H1 (cell line): ENCODE measurements around the gene CLDN8. TPM values are rescaled to one million over a fixed set of nuclear protein-coding genes. Genes with fewer than 3 reads are reported as not detected.

Source experiments
- CTCF ChIA-PET: fragments of 300-600 bp; sonication (Branson Sonifier 250); formaldehyde crosslinking; loops from one replicate; lab custom pipeline; 2021; ENCODE audit not compliant: partially characterized antibody; lab: Charles Lee
- POLR2A ChIA-PET: fragments of 300-600 bp; sonication (Branson Sonifier 250); formaldehyde crosslinking; loops from one replicate; lab custom pipeline; 2021; ENCODE audit warnings: inconsistent platforms; ENCODE audit not compliant: partially characterized antibody; lab: Charles Lee
- DNase-seq, 2 experiments: peaks; one replicate each; pipeline versions ENCODE4 v3.0.0 to v3.0.0-alpha.2; 2010 to 2022; ENCODE audit warnings: low spot score in 2 of 2, low read depth in 1 of 2, mixed read lengths in 1 of 2
- FAIRE-seq: peaks from 2 replicates; lab custom pipeline; 2011; peaks lifted over from hg19 to GRCh38; lab: Jason Lieb, UNC
- H2AFZ ChIP-seq: 2 replicates; pipeline ENCODE4 v1.8.1; 2012; ENCODE audit warnings: low read length, inconsistent platforms
- H2AK5ac ChIP-seq: 2 replicates; pipeline ENCODE4 v1.6.1; 2013; ENCODE audit warnings: low read depth, low read length
- H2BK120ac ChIP-seq: replicated peaks from 2 replicates; pipeline ENCODE3; 2013; ENCODE audit warnings: low read depth, low read length, inconsistent platforms
- H2BK12ac ChIP-seq: 2 replicates; pipeline ENCODE4 v1.6.1; 2013; ENCODE audit warnings: low read depth, low read length
- H2BK15ac ChIP-seq: 2 replicates; pipeline ENCODE4 v1.6.1; 2013; ENCODE audit warnings: low read length
- H2BK20ac ChIP-seq: 2 replicates; pipeline ENCODE4 v1.6.1; 2013; ENCODE audit warnings: low read length
- H2BK5ac ChIP-seq: 2 replicates; pipeline ENCODE4 v1.6.1; 2013; ENCODE audit warnings: low read depth, low read length
- H3K14ac ChIP-seq: 2 replicates; pipeline ENCODE4 v1.6.1; 2013; ENCODE audit warnings: inconsistent platforms; ENCODE audit not compliant: insufficient read length
- H3K18ac ChIP-seq: 2 replicates; pipeline ENCODE4 v1.6.1; 2013; ENCODE audit warnings: low read length; ENCODE audit errors: extremely low read depth
- H3K23ac ChIP-seq: 2 replicates; pipeline ENCODE4 v1.6.1; 2013; ENCODE audit warnings: inconsistent platforms; ENCODE audit not compliant: insufficient read length
- H3K23me2 ChIP-seq: 2 replicates; pipeline ENCODE4 v1.6.1; 2013; ENCODE audit warnings: low read depth, low read length
- H3K27ac ChIP-seq: 2 replicates; pipeline ENCODE4 v1.6.1; 2011; ENCODE audit warnings: low read depth, low read length, inconsistent platforms
- H3K27me3 ChIP-seq, 4 experiments: replicated peaks in 1 of 4; 1 replicate in 1 of 4; 2 replicates in 3 of 4; pipeline versions ENCODE4 v1.6.1 to v1.8.1; 2011 to 2013; ENCODE audit warnings: low read length in 3 of 4, mild to moderate bottlenecking in 3 of 4, inconsistent platforms in 2 of 4, mixed read lengths in 2 of 4, moderate library complexity in 1 of 4; ENCODE audit not compliant: control insufficient read depth in 3 of 4, insufficient read depth in 3 of 4; ENCODE audit errors: extremely low read depth in 1 of 4
- H3K36me3 ChIP-seq, 4 experiments: 2 replicates each; pipeline versions ENCODE4 v1.6.1 to v1.8.1; 2011 to 2013; ENCODE audit warnings: mild to moderate bottlenecking in 4 of 4, low read length in 3 of 4, moderate library complexity in 2 of 4, control low read depth in 1 of 4, inconsistent platforms in 1 of 4; ENCODE audit not compliant: insufficient read depth in 4 of 4, control insufficient read depth in 2 of 4
- H3K4ac ChIP-seq: replicated peaks from 2 replicates; pipeline ENCODE3; 2013; ENCODE audit warnings: low read length, low read depth, mixed read lengths, inconsistent platforms; ENCODE audit not compliant: insufficient read length
- H3K4me1 ChIP-seq, 4 experiments: replicated peaks in 1 of 4; 1 replicate in 1 of 4; 2 replicates in 3 of 4; pipeline versions ENCODE4 v1.6.1 to v1.8.1; 2011 to 2013; ENCODE audit warnings: low read length in 3 of 4, inconsistent platforms in 2 of 4, mixed read lengths in 1 of 4; ENCODE audit not compliant: insufficient read depth in 4 of 4, control insufficient read depth in 3 of 4
- H3K4me2 ChIP-seq, 2 experiments: 2 replicates each; pipeline versions ENCODE4 v1.6.1 to v1.8.1; 2011 to 2013; ENCODE audit warnings: low read depth in 2 of 2, low read length in 2 of 2, control low read depth in 1 of 2, inconsistent platforms in 1 of 2, mild to moderate bottlenecking in 1 of 2; ENCODE audit not compliant: insufficient read depth in 1 of 2
- H3K4me3 ChIP-seq, 4 experiments: fragments of 200-600, 300-600 bp in 1 of 4; sonication (generic), shearing (Covaris generic), sonication (Bioruptor Twin) in 1 of 4; 2 replicates each; pipeline versions ENCODE4 v1.5.1 to v1.8.1; 2011 to 2016; ENCODE audit warnings: low read length in 4 of 4, low read depth in 3 of 4, control low read depth in 2 of 4, inconsistent platforms in 2 of 4, mild to moderate bottlenecking in 2 of 4, mixed read lengths in 1 of 4, moderate library complexity in 1 of 4; ENCODE audit not compliant: insufficient read depth in 2 of 4; ENCODE audit errors: extremely low read depth in 1 of 4
- H3K56ac ChIP-seq: replicated peaks from 2 replicates; pipeline ENCODE3; 2013; ENCODE audit warnings: low read depth, mild to moderate bottlenecking, mixed read lengths, low read length, inconsistent platforms; ENCODE audit not compliant: insufficient read length
- H3K79me1 ChIP-seq: 2 replicates; pipeline ENCODE4 v1.6.1; 2013; ENCODE audit warnings: low read depth, low read length, control low read depth
- H3K79me2 ChIP-seq, 2 experiments: 2 replicates each; pipeline versions ENCODE4 v1.6.1 to v1.8.1; 2012 to 2013; ENCODE audit warnings: low read length in 2 of 2, mild to moderate bottlenecking in 2 of 2, inconsistent platforms in 1 of 2; ENCODE audit not compliant: insufficient read depth in 2 of 2, control insufficient read depth in 1 of 2
- H3K9ac ChIP-seq, 4 experiments: replicated peaks in 1 of 4; 1 replicate in 1 of 4; 2 replicates in 3 of 4; pipeline versions ENCODE4 v1.6.1 to v1.8.1; 2011 to 2013; ENCODE audit warnings: low read depth in 3 of 4, low read length in 3 of 4, control low read depth in 2 of 4, mild to moderate bottlenecking in 2 of 4, moderate library complexity in 2 of 4, inconsistent platforms in 1 of 4; ENCODE audit errors: extremely low read depth in 1 of 4
- H3K9me3 ChIP-seq, 2 experiments: 2 replicates each; pipeline versions ENCODE4 v1.6.1 to v1.8.1; 2012 to 2013; ENCODE audit warnings: mild to moderate bottlenecking in 2 of 2, moderate library complexity in 2 of 2, control low read depth in 1 of 2, inconsistent platforms in 1 of 2, low read depth in 1 of 2, low read length in 1 of 2, mixed read lengths in 1 of 2; ENCODE audit not compliant: insufficient read depth in 2 of 2
- H4K20me1 ChIP-seq, 2 experiments: replicated peaks in 1 of 2; 2 replicates each; pipeline versions ENCODE3 to v1.8.1; 2011 to 2013; ENCODE audit warnings: inconsistent platforms in 2 of 2, low read length in 2 of 2, mild to moderate bottlenecking in 1 of 2; ENCODE audit not compliant: insufficient read depth in 2 of 2, control insufficient read depth in 1 of 2
- H4K5ac ChIP-seq: 2 replicates; pipeline ENCODE4 v1.6.1; 2013; ENCODE audit warnings: low read length, low read depth, mixed read lengths, inconsistent platforms; ENCODE audit not compliant: insufficient read length
- H4K8ac ChIP-seq: 2 replicates; pipeline ENCODE4 v1.8.0; 2013; ENCODE audit warnings: mild to moderate bottlenecking, moderate library complexity, low read length, inconsistent platforms; ENCODE audit not compliant: insufficient read depth; ENCODE audit errors: extremely low read depth
- H4K91ac ChIP-seq: replicated peaks from 2 replicates; pipeline ENCODE3; 2013; ENCODE audit warnings: low read length, mixed read lengths, inconsistent platforms; ENCODE audit not compliant: insufficient read length
- ATF2 ChIP-seq: IDR thresholded peaks from 2 replicates; pipeline ENCODE4 v1.6.1; 2012; ENCODE audit warnings: low read length, inconsistent platforms
- CHD1 ChIP-seq: IDR thresholded peaks from 2 replicates; pipeline ENCODE4 v1.6.1; 2012; ENCODE audit warnings: low read depth, low read length, improper control_type of control experiment
- EP300 ChIP-seq, 2 experiments: IDR thresholded peaks; 1 replicate in 1 of 2; 2 replicates in 1 of 2; pipeline ENCODE4 v1.6.1; 2011 to 2012; ENCODE audit warnings: low read depth in 2 of 2, low read length in 2 of 2, mild to moderate bottlenecking in 2 of 2, borderline replicate concordance in 1 of 2, inconsistent platforms in 1 of 2, moderate library complexity in 1 of 2
- EZH2 ChIP-seq: fragments of 200-600 bp; sonication (generic); IDR thresholded peaks from 2 replicates; pipeline ENCODE4 v1.7.1; 2012; ENCODE audit warnings: low read depth, mild to moderate bottlenecking, moderate library complexity, low read length, inconsistent platforms; ENCODE audit not compliant: severe bottlenecking
- NRF1 ChIP-seq: IDR thresholded peaks from 2 replicates; pipeline ENCODE4 v1.6.1; 2011; ENCODE audit warnings: mild to moderate bottlenecking, low read depth, low read length, improper control_type of control experiment
- PHF8 ChIP-seq: fragments of 200-600 bp; sonication (generic); conservative IDR thresholded peaks from 2 replicates; pipeline ENCODE4 v1.7.1; 2012; ENCODE audit warnings: low read depth, mild to moderate bottlenecking, inconsistent platforms, low read length, moderate library complexity
- POLR2A ChIP-seq, 2 experiments: IDR thresholded peaks; 1 replicate in 1 of 2; 2 replicates in 1 of 2; pipeline ENCODE4 v1.6.1; 2011; ENCODE audit warnings: low read depth in 2 of 2, low read length in 2 of 2, mild to moderate bottlenecking in 2 of 2; ENCODE audit errors: control extremely low read depth in 1 of 2
- POU5F1 ChIP-seq: IDR thresholded peaks from 2 replicates; pipeline ENCODE4 v1.6.1; 2011; ENCODE audit warnings: low read depth, mild to moderate bottlenecking, low read length, moderate library complexity
- WGBS, 2 experiments: shearing (Covaris generic) in 1 of 2; methylation state at CpG; one replicate each; pipeline versions ENCODE4 v1.1.6 to v1.1.7; 2013 to 2015; ENCODE audit warnings: low lambda C conversion rate in 2 of 2, mixed read lengths in 2 of 2, inconsistent platforms in 1 of 2, low coverage in 1 of 2, missing lambda C conversion rate in 1 of 2; ENCODE audit not compliant: insufficient replicate concordance in 2 of 2, insufficient coverage in 1 of 2, insufficient read length in 1 of 2; ENCODE audit errors: extremely low coverage in 1 of 2, missing lambda C conversion rate in 1 of 2; 5-methylcytosine and 5-hydroxymethylcytosine counted together
- long read RNA-seq, 2 experiments: library from RNA in 1 of 2; library from capped mRNA in 1 of 2; stranded (forward); transcript quantifications; one replicate each; pipeline ENCODE4 v2.0.0, GENCODE V29; 2021; ENCODE audit warnings: inconsistent platforms in 1 of 2
- polyA minus RNA-seq, 3 experiments: library from RNA; depleted of rRNA, polyadenylated mRNA; stranded (reverse); fragments of >200 nt; gene quantifications; 1 replicate in 2 of 3; 2 replicates in 1 of 3; pipeline ENCODE4 v1.2.3, GENCODE V29; 2011
- polyA plus RNA-seq, 7 experiments: library from polyadenylated mRNA; depleted of rRNA in 3 of 7; stranded (reverse) in 5 of 7; unstranded in 2 of 7; fragments of >200 nt in 5 of 7; fragments of 200-250 nt in 2 of 7; gene quantifications; 1 replicate in 5 of 7; 2 replicates in 1 of 7; 4 replicates in 1 of 7; pipeline versions ENCODE4 v1.2.1 to v1.2.3, GENCODE V29; 2011 to 2013; ENCODE audit warnings: missing spikeins in 2 of 7, mixed read lengths in 2 of 7
- total RNA-seq: library from RNA; stranded (reverse); fragmentation: NEBNext Ultra II Directional; extraction: Animal tissue kit (Norgen Biotek cat#: 25700); gene quantifications from 2 replicates; pipeline ENCODE4 v1.2.1, GENCODE V29; 2021

The CLDN8 gene
- total RNA-seq (not detected in 2 replicates), polyA plus RNA-seq (2011; rRNA removed) (not detected in 2 replicates), polyA minus RNA-seq (2011; rRNA and poly(A)+ RNA removed) (not detected in 2 replicates)
- not detected for polyA plus RNA-seq (2011; cell fraction: cytosol; rRNA removed)
- polyA plus RNA-seq (2011; cell fraction: nucleus; rRNA removed): not detected
- polyA plus RNA-seq (2012, experiment 1 of 2): not detected in 4 replicates
- polyA plus RNA-seq (2012, experiment 2 of 2): not detected
- polyA plus RNA-seq (2013, experiment 1 of 2): not detected
- polyA plus RNA-seq (2013, experiment 2 of 2): not detected
- polyA minus RNA-seq (2011; cell fraction: cytosol; rRNA and poly(A)+ RNA removed): not detected
- polyA minus RNA-seq (2011; cell fraction: nucleus; rRNA and poly(A)+ RNA removed): not detected
- long read RNA-seq, experiment 1: 0 reads
- long read RNA-seq, experiment 2: 0 reads

GRCh38 chr21:30216041-30216723, at the start of gene CLDN8:
Gene CLDN8, minus strand, starts transcription at chr21:30216097. Its CDS starts 172 bp downstream, at chr21:30215925.
- Histone ChIP-seq H2BK120ac (no peak within 1 kb of the TSS), H2BK5ac (no peak within 1 kb of the TSS), H3K9ac (no peak within 1 kb of the TSS), H2AK5ac (no peak within 1 kb of the TSS), H3K27me3 (no peaks in the 10 kb centered on the region), H3K27ac (no peak within 1 kb of the TSS), H3K14ac (no peak within 1 kb of the TSS), H3K56ac (no peak within 1 kb of the TSS), H4K91ac (no peak within 1 kb of the TSS), H2BK15ac (no peak within 1 kb of the TSS), H3K4me3 (no peak within 1 kb of the TSS), H3K23me2 (no peaks in the 10 kb centered on the region), H3K18ac (no peak within 1 kb of the TSS), H2AFZ (peak within 1 kb of the TSS; percentile 59; the same call in 1 of the 2 replicates), H3K4ac (no peak within 1 kb of the TSS), H3K4me2 (no peak within 1 kb of the TSS), H4K8ac (no peak within 1 kb of the TSS; the same call in 1 of the 2 replicates), H2BK12ac (no peak within 1 kb of the TSS), H4K5ac (no peak within 1 kb of the TSS), H3K36me3 (no peaks in the 10 kb centered on the region), H3K9me3 (no peaks in the 10 kb centered on the region), H4K20me1 (no peaks in the 10 kb centered on the region), H2BK20ac (no peak within 1 kb of the TSS), H3K79me2 (no peaks in the 10 kb centered on the region), H3K79me1 (no peaks in the 10 kb centered on the region), H3K23ac (no peak within 1 kb of the TSS), H3K4me1 (no peaks in the 10 kb centered on the region)
- ChIA-PET POLR2A (no interaction called here), CTCF (interaction anchor here (0.5 kb wide), 1 partner anchor 127 kb away, joined by 3 read pairs; no protein-coding TSS in a partner anchor)
- FAIRE-seq: no peak
- no peak for DNase-seq
- WGBS, 2 experiments: 91% methylated on average over 5 of the region's 5 CpGs; no CpG with 5 or more reads in 1 of the 2 experiments
- TF ChIP-seq EZH2 (no peak), CHD1 (no peak), EP300 (IDR thresholded peaks at IDR 0.05; ENCODE audit: borderline replicate concordance in 1 of 2, low read depth in 2 of 2, low read length in 2 of 2) (no peak), PHF8 (no peak), POLR2A (IDR thresholded peaks at IDR 0.05; ENCODE audit: control extremely low read depth in 1 of 2, low read depth in 2 of 2, low read length in 2 of 2) (no peak), ATF2 (no peak), POU5F1 (no peak), NRF1 (no peak)
